UCSD-AML1 (cell line): ENCODE results near the gene IZUMO3.
"Not testable (repeated sequence)": the region's sequence is repeated elsewhere in the genome, so short reads cannot be mapped to it uniquely, and the experiment has no call there.

ENCODE experiments used
- DNase-seq: peaks from one replicate; lab custom pipeline; 2025; ENCODE audit not compliant: unreplicated experiment; lab: John Stamatoyannopoulos, UW

IZUMO3 gene

GRCh38 chr9:24545847-24546522, at the start of gene IZUMO3:
Gene IZUMO3, minus strand, starts transcription at chr9:24545897. Its CDS starts 248 bp downstream, at chr9:24545649.
- DNase-seq: no peak

- no peak for DNase-seq
Measured at GRCh38 chr9:24594234-24594850, 48.6 kb upstream of the IZUMO3 start.

GRCh38 chr9:24590432-24590831, 44.7 kb upstream of the IZUMO3 start:
- no peak for DNase-seq

- DNase-seq: no peak
Measured at GRCh38 chr9:24587883-24588282, 42.2 kb upstream of the IZUMO3 start.

GRCh38 chr9:24582146-24583126, 36.7 kb upstream of the IZUMO3 start:
- DNase-seq: no peak

GRCh38 chr9:24580005-24580404, 34.3 kb upstream of the IZUMO3 start:
- not testable (repeated sequence) for DNase-seq

- no peak for DNase-seq
Measured at GRCh38 chr9:24572406-24572805, 26.7 kb upstream of the IZUMO3 start.

GRCh38 chr9:24561957-24562356, 16.3 kb upstream of the IZUMO3 start:
- DNase-seq: no peak

GRCh38 chr9:24553183-24553552, 7.5 kb upstream of the IZUMO3 start:
- DNase-seq: no peak

- no peak for DNase-seq
Measured at GRCh38 chr9:24552526-24553182, 7.0 kb upstream of the IZUMO3 start.

- DNase-seq: no peak
Measured at GRCh38 chr9:24545285-24545684, 412 bp downstream of the IZUMO3 start.

GRCh38 chr9:24518545-24518944, 27.2 kb downstream of the IZUMO3 start:
- no peak for DNase-seq

- no peak for DNase-seq
Measured at GRCh38 chr9:24516463-24516862, 29.2 kb downstream of the IZUMO3 start.

- DNase-seq: no peak
Measured at GRCh38 chr9:24509850-24510249, 35.8 kb downstream of the IZUMO3 start.

GRCh38 chr9:24504521-24504920, 41.2 kb downstream of the IZUMO3 start:
- no peak for DNase-seq

GRCh38 chr9:24502206-24502937, 43.3 kb downstream of the IZUMO3 start:
- no peak for DNase-seq

- no peak for DNase-seq
Measured at GRCh38 chr9:24500761-24501160, 44.9 kb downstream of the IZUMO3 start.

- no peak for DNase-seq
Measured at GRCh38 chr9:24498632-24499031, 47.1 kb downstream of the IZUMO3 start.

GRCh38 chr9:24497671-24498070, 48.0 kb downstream of the IZUMO3 start:
- DNase-seq: no peak
